LoVo (cell line): ENCODE data around the gene SPATA1.
"Not testable (repeated sequence)": the region's sequence is repeated elsewhere in the genome, so short reads cannot be mapped to it uniquely, and the experiment has no call there.

Experiments used
- DNase-seq: peaks from one replicate; pipeline ENCODE4 v3.0.0-alpha.2; 2016; ENCODE audit warnings: low spot score

Gene SPATA1, protein sequence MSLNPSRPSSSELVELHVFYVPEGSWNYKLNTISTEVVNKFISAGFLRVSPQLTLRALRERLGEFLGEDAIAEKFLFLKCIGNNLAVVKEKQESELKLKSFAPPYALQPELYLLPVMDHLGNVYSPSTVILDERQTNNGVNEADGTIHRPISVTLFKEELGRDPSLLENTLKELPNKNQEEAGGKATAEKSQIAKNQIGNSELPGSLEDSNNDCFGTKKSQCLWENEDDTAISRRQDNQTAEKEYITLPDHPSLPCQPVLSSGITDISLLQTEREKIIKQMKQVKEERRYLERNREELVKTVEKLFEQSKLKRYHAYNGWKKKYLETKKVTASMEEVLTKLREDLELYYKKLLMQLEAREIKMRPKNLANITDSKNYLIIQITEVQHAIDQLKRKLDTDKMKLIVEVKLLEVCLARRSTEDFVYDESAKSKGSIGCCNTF

DNA sequence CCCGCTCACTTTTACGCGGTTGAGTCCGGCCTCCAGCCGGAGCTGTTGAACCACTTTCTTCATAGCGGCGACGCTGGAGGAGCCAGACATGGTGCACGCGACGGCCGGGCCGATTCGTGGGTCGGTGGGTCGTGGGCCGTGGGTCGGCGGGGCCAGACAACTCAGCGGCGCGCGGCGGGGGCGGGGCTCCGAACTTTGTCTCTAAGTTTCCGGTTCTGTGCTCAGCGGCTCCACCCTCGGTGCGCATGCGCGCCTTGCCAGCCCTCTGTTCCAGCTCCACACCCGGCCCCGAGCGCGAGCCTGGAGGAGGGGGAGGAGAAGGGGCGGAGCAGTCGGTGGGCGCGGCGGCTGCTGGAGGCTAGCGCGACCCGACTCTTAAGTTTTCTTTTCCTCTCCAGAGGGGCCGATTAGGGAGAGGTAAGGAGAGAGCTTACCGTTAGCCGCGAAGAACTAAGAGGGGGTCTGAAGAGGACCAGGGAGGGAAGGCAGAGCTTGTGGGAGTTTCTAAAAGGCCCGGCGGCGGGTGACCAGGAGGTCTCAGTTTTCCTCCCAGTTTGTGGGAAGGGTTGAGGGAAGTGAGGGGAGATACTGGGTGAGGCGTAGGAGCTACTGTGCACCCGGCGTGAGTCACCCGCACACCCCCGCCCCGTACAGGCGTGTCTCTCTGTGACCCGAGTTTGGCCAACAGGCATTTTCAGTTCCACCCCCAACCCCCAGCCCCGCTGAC lies at the start of gene SPATA1, which contains the start of gene GNG5:
TSS of gene SPATA1 (plus strand) at position 385 of the 727 bp plus-strand sequence. CDS start 9,974 bp downstream, outside the sequence.
TSS of gene GNG5 (minus strand) at position 580 of the 727 bp plus-strand sequence. CDS start at position 90, 490 bp downstream.
- DNase-seq: peak; percentile 97

DNA sequence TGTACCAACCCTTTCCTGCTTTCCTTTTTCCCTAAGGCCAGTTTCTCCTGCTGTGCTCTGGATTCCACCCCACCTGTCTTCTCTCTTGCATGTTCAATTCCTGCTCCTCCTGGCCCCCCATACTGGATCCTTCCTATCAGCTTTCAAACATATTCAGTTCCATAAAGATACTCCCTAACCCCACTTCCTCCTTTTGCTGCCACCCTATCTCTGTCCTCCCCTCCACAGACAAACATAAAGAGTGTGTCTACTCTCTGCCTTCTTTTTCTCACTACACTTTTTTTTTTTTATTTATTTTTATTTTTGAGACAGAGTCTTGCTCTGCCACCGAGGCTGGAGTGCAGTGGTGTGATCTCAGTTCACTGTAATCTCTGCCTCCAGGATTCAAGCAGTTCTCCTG lies 44.1 kb upstream of the SPATA1 start:
- no peak for DNase-seq

DNA sequence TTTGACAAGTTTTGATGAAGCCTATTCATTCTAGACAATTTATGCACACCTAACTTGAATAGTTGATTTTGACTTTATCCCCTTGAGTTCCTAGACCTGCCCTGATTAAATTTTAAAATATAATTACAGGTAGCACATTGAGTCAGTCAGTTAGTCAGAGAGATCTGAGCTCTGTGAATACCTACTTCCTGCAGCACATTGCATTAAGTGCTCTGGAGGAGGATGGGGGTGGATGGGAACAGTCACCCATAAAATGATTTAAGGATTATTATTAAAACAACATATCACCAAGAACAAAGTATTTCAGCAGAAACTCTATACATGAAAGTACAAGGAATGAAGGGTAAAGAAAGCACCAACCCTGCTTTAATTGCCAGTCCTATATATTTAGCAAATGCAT lies 38.9 kb upstream of the SPATA1 start:
- DNase-seq: no peak

DNA sequence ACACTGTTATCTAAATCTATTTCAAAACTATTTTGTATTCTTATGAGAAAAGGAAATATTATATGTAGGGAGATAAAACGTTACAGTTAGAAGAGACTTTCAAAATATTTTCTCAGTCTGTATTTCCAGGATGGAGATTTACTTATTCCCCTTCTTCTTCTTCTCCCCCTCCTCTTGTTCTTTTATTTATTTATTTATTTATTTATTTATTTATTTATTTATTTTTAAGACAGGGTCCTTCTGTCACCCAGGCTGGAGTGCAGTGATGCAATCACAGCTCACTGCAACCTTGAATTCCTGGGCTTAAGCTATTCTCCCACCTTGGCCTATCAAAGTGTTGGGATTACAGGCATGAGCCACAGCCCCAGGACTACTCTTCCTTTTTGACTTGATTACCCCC lies 30.0 kb upstream of the SPATA1 start:
- DNase-seq: no peak

DNA sequence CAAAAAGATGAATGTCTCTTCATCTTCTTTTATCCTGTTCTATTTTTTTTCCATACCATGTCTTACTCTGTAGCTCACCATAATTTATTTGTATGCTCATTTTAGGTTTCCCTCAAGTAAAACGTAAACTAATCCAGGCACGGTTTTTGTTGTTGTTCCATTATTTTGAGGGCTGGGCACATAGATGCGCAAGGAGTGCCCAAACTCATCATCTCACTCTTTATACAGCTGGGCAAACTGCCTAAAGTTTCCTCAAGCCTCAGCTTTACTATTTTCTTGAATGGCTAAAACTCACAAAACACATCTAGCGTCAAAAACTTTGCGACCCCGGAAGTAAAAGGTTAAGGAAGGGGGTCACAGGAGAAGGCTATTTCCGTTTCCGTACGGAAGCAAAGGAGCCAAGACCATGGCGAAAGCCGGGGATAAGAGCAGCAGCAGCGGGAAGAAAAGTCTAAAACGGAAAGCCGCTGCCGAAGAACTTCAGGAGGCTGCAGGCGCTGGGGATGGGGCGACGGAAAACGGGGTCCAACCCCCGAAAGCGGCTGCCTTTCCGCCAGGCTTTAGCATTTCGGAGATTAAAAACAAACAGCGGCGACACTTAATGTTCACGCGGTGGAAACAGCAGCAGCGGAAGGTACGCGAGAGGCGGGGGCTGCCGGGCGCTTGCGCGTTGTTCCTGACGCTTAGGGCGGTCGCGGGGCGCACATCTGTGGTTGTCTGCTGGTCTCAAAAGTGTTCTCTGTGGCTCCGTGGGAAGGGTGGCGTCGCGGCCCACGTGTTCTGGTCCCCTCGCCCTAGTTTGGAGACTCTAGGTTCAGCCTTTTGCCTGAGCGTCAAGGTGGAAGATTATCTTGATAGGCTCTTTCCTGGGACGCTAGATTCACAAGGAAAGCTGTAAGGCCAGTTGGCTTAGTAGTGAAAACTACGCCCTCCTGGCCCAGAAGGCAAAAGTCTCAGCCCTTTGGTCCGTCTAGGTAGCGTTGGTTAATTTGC lies 27.0 kb upstream of the SPATA1 start, which contains the start of gene RPF1:
TSS of gene RPF1 (plus strand) at position 391 of the 993 bp plus-strand sequence. CDS start at position 407, 16 bp downstream.
- peak; percentile 86 for DNase-seq

DNA sequence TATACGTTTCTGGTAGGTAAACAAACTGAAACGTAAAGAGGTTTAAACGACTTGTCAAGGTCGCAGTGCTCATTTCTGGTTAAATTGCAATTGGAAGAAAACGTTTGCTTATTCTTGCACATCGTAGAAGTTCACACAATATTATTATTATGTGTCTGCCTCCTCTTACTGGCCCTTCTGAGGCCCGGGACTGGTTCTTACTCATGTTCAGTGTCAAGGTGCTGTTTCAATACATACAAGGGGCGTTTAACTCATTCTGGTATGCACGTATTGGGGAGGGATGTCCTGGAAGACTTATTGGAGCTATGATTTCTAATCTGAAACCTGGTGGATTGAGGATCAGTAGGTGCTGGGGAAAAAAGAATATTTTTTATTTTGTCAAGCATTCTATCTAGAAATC lies 26.2 kb upstream of the SPATA1 start:
- peak; percentile 11 for DNase-seq

DNA sequence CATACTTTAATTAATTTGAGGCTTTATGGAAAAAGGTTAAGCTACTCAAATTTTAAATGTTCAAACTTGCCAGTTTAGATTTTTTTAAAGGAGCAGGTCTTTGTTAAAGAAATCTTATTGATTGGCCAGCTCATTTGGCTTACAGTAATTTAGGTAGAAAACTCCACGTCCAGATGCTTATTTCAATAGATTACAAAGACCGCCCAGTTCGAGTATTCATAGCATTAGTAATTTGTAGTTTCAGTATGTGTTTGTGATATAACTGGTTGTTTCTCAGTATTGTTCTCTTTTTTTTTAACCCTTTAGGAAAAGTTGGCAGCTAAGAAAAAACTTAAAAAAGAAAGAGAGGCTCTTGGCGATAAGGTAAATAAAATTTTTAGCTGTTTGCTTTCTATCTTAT lies 25.5 kb upstream of the SPATA1 start:
- no peak for DNase-seq

DNA sequence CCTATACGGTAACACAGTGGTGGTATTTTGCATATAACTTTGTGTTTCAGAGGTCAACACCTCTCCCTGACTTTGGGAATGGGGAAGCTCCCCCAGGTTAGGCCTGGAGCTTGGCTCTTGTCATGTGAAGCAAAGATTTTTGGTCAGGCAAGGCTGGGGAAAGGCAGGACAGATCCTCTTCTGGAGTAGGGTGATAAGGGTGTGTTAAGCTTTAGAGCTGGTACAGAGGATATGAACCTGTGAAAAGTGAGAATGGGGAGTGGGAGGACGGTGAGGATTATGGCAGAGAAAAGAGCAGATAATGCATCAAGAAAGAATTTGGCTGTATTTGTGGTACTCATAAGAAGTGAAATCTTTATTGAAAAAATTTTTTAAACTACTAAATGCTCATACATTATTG lies 24.9 kb upstream of the SPATA1 start:
- DNase-seq: no peak

DNA sequence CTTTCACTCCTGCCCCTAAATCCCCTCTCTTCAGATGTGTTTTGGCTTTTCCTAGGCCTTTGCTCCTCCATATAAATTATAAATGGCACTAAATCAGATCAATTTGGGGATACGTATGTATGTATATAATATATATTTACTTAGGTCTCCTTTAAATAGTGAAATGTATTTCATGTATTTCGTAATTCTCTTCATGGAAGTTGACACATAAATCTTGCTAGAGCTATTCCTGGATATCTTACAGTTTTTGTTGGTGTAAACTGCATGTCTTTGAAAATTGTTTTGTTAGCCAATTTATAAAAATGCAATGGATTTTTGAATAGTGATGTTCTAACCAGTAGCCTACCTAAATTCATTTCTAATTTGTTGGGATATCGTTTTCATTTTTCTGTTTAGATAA lies 18.1 kb upstream of the SPATA1 start:
- no peak for DNase-seq

DNA sequence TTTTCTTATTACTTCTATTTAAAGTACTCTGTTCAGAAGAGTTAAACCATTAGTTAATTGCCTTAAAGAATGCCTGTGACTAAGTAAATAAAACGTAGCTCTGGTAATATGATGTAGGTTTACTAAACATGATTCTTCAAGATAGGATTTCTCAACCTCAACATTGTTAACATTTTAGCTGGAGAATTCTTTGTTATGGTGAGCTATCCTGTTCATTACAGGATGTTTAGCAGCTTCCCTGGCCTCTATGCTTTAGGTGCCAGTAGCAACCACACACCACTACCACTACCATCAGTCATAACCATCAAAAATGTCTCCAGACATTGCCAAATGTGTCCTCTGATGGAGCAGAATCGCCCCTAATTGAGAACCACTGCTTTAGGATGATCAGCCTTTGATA lies 16.4 kb upstream of the SPATA1 start:
- DNase-seq: no peak

DNA sequence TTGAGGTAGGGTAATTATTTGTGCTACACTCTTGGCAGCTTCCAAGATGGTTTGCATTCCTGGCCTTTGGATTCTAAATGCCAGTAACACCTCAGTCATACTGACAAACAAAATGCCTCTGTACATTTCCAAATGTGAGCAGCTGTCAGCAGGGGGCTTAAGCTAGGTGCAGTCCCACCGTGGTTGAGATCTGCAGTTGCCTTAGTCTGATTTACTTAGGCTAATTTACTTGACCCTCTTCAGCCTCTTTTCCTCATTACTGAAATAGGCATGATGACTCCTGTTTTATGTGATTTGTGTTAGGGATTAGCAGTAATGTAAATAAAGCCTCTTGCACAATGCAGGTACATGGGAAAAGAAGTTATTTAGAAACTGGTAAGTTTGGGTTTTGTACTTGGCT lies 13.5 kb upstream of the SPATA1 start:
- no peak for DNase-seq

DNA sequence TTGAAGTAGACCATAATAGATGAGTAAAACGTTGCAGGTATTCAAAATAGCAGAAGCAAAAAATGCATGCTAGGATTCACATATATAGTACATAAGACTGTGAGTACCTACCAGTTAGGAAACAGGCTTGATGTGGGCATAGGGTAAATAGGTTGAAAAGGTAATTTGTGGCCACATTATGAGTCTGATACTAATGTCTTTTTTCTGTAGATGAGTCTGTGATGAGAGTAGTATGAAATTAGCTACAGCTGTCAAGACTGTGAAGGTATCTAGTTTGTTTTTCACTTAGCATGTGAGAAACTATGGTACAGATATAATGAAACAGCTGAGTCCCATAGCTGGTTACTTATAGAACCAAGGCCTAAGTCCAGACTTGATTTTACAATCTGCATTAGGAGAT lies 12.4 kb upstream of the SPATA1 start:
- DNase-seq: no peak

DNA sequence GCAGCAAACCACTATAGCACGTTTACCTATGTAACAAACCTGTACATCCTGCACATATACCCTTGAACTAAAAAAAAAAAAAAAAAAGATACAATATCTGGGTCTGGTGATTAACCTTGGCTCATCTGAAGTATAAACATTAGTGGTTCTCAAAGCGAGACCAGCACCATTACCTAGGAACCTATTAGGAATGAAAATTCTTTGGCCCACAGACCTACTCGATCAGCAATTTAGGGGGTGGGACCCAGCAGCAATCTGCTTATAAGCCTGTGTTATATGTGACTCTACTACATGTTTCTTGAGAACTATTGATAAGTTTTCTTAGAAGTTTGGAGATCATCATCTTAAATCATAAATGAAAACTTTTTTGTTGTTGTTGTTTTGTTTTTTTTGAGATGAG lies 9.7 kb upstream of the SPATA1 start:
- no peak for DNase-seq

DNA sequence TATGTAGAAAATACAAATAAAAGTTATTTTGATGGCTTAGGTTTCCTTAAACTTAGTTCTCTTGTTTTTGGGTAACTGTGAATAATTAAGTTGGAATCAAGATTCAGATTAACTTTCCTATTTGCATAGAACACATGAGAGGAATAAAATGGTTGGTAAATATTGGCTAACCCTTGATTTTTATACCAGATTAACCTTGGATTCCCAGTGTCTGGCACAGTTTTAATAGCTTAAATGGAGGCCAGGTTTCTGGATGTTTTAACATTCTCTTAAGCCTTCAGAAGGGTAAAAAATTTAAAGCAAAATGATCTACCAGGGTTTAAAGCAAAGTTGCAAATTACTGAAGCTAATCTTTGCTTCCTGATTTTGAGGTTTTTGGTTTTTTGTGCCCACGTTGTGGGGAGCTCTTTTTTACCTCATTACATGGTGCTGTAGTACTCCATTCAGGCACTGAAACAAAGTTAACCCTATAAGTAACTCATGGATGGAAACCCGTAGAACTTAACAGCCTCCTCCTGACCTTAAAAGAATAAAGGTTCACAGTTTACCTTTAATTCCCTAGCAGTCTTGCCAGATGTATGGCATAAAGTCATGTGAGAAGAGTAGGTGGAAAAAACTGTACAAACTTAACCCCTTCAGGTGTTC lies 8.4 kb upstream of the SPATA1 start:
- DNase-seq: no peak

DNA sequence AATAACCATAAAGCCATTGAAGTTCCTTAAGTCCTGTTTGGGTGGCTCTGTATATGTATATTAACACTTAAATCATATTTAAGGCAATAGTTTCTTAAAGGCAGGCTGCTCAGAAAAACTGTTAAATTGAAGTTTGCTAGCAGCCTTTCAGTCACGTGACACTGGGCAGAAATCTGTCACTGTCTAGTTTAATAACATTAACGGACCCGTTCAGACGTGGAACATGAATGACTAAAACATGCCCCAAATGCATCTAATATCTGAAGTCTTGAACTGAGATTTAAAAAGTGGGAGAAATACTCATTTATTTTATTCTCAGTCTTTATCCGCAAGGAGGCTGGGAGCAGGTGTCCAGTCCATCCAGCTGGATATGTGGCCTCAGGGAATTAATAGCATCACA lies 3.3 kb upstream of the SPATA1 start:
- no peak for DNase-seq

DNA sequence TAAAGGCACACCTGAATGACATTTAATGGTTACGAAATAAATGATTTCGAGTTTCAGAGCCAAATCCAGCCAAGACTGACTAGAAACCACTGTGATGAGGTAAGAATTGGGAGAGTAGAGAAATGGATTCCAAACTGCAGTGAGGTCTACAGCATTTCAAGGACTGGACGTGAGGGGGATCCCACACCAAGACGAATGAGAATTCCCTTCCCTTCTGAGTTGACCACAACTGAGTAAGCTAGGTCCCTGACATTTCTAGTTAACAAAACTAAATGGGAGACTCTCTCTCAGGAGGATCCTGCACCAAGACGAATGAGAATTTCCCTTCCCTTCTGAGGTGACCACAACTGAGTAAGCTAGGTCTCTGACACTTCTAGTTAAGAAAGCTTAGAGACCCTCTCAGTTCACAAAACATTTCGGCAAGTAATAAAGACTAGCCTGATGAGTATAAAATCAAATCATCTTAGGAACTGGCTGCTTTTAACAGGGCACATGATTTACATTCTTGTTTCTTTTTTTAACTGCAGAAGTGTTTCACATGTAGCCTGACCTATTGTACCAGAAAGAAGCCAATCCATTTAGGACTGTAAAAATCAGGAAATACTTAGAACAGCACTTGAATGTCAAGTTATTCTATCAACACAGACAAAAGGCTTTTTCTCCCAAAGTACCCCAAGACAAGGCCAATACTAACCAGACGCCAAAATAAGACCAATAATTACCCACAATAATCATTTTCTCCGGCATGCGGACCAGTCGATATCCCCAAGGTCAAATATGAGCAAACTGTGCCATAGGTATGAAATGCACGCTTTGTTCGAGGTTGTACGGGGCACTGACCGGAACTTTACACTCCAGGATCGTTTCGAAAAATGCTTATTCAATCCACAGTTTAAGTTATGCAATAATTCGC lies 1.4 kb upstream of the SPATA1 start:
- DNase-seq: no peak

DNA sequence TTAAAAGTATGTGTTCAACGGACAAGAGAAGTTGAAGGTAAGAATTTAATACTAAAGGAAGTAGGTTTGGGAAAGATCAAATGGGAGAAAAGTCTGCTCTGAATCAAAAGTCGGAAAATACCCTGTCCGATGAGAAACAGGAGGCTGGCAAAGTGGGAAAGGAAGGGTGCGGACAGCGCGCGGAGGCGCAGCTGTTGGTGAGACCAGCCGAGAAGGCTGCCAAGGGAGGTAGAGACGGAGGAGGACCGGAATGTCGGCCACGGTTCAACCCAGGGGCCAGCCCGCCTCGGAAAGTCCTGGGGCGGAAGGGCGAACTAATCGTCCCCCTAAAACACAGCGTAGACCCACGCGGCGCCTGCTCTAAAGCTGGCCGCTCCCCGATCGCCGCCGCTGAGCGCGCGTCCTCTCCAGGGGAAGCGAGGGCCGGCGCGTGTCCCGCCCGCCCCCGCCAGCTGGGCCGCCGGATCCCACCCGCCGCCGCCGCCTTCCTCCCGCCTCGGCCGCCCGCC lies 639 bp upstream of the SPATA1 start:
- DNase-seq: peak; percentile 47

DNA sequence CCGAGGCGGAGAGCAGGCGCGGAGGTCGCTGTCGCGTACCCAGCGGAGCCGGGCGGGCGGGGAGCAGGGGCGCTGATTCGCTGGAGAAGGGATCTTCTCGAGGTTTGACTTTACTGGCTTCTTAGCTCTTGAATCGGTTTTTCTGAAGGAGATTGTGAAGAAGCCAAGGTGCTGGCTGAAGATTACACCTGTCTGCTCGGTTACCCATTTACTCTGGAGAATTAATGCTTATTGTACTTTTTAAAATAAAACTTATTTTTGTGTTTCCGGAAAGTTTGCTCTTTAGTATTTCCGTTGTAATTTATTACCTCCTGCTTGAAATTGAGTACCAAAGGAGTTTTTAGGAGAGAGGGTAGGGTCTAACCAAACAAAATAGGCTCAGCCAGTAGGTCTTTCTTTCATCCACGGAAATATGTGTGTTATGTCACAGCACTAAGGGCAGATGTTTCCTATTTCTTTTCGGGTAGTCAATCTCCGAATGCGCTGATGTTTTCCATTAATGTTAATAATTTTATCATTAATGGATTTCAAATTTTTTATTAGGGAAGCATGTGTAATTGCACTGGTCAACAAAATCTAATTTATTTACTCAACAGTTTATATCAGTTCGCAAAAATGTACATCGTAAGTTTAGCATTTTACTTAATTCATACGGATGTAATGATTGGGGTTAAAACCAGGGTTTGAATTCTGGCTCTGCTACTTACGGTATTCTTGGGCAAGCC lies 705 bp downstream of the SPATA1 start:
- DNase-seq: no peak

DNA sequence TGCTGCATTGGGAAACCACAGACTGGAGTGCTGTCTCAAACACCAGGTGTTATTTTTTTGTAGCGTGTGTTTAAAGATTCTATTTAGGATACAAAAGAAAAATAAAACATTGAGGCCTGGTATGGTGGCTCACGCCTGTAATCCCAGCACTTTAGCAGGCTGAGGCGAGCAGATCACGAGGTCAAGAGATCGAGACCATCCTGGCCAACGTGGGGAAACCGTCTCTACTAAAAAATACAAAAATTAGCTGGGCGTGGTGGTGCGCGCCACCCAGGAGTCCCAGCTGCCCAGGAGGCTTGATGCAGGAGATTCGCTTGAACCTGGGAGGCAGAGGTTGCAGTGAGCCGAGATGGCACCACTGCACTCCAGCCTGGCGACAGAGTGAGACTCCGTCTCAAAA lies 1.7 kb downstream of the SPATA1 start:
- DNase-seq: not testable (repeated sequence)
